Cardiac muscle cell (in vitro differentiated cells and primary cell): ENCODE results near the gene LMF2. TPM values are rescaled to one million over a fixed set of nuclear protein-coding genes. Genes with fewer than 3 reads are reported as not detected.

Experiments
- DNase-seq, 2 donors: peaks; one replicate each; pipeline versions ENCODE4 v3.0.0 to v3.0.0-alpha.2; 2010 to 2017; ENCODE audit warnings: low read depth in 1 of 2, low spot score in 1 of 2
- H3K27ac ChIP-seq: fragments of 200-600 bp; sonication (generic); 2 replicates; pipeline ENCODE4 v1.5.1; 2016
- H3K27me3 ChIP-seq: fragments of 200-600 bp; sonication (generic); 2 replicates; pipeline ENCODE4 v1.6.0; 2016; ENCODE audit warnings: control low read depth
- H3K36me3 ChIP-seq: fragments of 200-600 bp; sonication (generic); 2 replicates; pipeline ENCODE4 v1.5.1; 2016; ENCODE audit warnings: control low read depth
- H3K4me1 ChIP-seq: fragments of 200-600 bp; sonication (generic); 2 replicates; pipeline ENCODE4 v1.8.1; 2017; ENCODE audit warnings: low read depth, mild to moderate bottlenecking, mixed run types
- H3K4me3 ChIP-seq: fragments of 200-600 bp; sonication (generic); 2 replicates; pipeline ENCODE4 v1.5.1; 2016; ENCODE audit warnings: mild to moderate bottlenecking
- H3K9me3 ChIP-seq: fragments of 200-600 bp; sonication (generic); 2 replicates; pipeline ENCODE4 v1.5.1; 2017; ENCODE audit warnings: low read depth, mild to moderate bottlenecking, control low read depth
- CTCF ChIP-seq: IDR thresholded peaks from 2 replicates; pipeline ENCODE4 v1.5.1; 2012; ENCODE audit warnings: low read depth, mild to moderate bottlenecking, low read length
- polyA plus RNA-seq: library from polyadenylated mRNA; unstranded; fragments of >200 nt; fragmentation: Nextera tagmentation; extraction: Ambion mirVana; gene quantifications from 2 replicates; pipeline ENCODE4 v1.2.1, GENCODE V29; 2016
- total RNA-seq: library from RNA; depleted of rRNA; stranded (reverse); fragments of >200 nt; gene quantifications from 2 replicates; pipeline ENCODE4 v1.2.3, GENCODE V29; 2016

LMF2 gene
- total and polyA plus RNA-seq, 2 experiments from 2014 or later: 82.9 to 91.7 TPM

- DNase-seq: no peak
Observed at GRCh38 chr22:50481045-50481439, 26.5 kb downstream of the LMF2 start.

DNA sequence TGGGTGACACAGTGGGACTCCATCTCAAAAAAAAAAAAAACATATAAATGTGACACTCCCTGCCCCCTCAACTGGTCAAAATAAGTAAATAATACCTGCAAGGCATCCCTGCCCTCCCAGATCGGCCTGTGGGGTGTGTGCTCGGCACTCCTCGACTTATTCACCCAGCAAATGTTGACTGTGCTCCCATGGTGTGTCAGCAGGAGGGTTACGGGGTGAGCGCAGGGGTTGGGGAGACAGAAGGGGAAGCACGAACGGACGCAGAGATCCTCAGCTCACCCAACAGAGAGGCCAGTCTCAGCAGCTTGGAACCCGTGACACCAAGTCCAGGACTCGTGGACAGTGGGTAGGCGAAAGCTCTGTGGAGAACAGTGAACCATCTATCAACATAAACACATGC lies 27.8 kb downstream of the LMF2 start:
- DNase-seq: no peak
- no peaks in the 10 kb centered on the region for H3K9me3 ChIP-seq
- H3K27ac ChIP-seq: no peak overlapping the region
- no peaks in the 10 kb centered on the region for H3K4me1 ChIP-seq
- no peak overlapping the region for H3K4me3 ChIP-seq
- peaks cover 46% of the 10 kb centered on the region for H3K27me3 ChIP-seq
- no peak for TF ChIP-seq CTCF
- H3K36me3 ChIP-seq: no peaks in the 10 kb centered on the region

More at GRCh38 chr22:50481045-50481439, 26.5 kb downstream of the LMF2 start:
- no peaks in the 10 kb centered on the region for H3K36me3 ChIP-seq
- no peaks in the 10 kb centered on the region for H3K9me3 ChIP-seq
- TF ChIP-seq CTCF: no peak
- peaks cover 46% of the 10 kb centered on the region for H3K27me3 ChIP-seq
- H3K4me3 ChIP-seq: peak overlapping the region; percentile 19
- H3K27ac ChIP-seq: no peak overlapping the region
- H3K4me1 ChIP-seq: no peaks in the 10 kb centered on the region

- Histone ChIP-seq H3K9me3 (no peaks in the 10 kb centered on the region), H3K27me3 (peaks cover 43% of the 10 kb centered on the region), H3K27ac (no peak overlapping the region), H3K4me3 (no peak overlapping the region), H3K36me3 (no peaks in the 10 kb centered on the region), H3K4me1 (no peaks in the 10 kb centered on the region)
- DNase-seq: no peak
- TF ChIP-seq CTCF: no peak
Observed at GRCh38 chr22:50477923-50478322, 29.6 kb downstream of the LMF2 start.

DNA sequence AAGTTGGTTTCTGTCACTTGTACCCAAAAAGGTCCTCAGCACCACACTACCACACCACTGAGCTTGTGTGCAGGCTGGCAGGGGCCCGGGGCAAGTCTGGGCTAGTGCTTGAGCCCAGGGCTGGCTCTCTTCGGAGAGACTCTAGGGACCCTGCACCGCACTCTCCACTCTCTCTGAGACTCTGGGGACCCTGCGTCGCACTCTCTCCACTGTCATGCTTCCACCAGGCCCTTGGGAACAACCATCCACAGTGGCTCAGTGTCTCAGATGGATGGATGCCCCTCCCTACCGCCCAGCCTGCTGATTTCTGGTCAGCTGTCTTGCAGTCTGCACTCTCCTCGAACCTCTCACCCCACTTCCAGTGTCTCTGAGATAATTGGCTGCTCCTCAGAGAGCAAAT lies 30.6 kb downstream of the LMF2 start:
- H3K27me3 ChIP-seq: peaks cover 32% of the 10 kb centered on the region
- no peak for TF ChIP-seq CTCF
- DNase-seq: no peak
- no peak overlapping the region for H3K27ac ChIP-seq
- no peaks in the 10 kb centered on the region for H3K9me3 ChIP-seq
- no peaks in the 10 kb centered on the region for H3K36me3 ChIP-seq
- H3K4me3 ChIP-seq: no peak overlapping the region
- no peaks in the 10 kb centered on the region for H3K4me1 ChIP-seq

GRCh38 chr22:50475652-50476002 lies 31.9 kb downstream of the LMF2 start:
- TF ChIP-seq CTCF: no peak
- H3K27me3 ChIP-seq: peaks cover 20% of the 10 kb centered on the region
- no peaks in the 10 kb centered on the region for H3K9me3 ChIP-seq
- DNase-seq: no peak
- H3K4me3 ChIP-seq: no peak overlapping the region
- H3K36me3 ChIP-seq: no peaks in the 10 kb centered on the region
- H3K27ac ChIP-seq: no peak overlapping the region
- no peaks in the 10 kb centered on the region for H3K4me1 ChIP-seq
